Mammary epithelial cell (primary cell): ENCODE results near the gene GPR141.

Experiments
- EZH2 ChIP-seq: IDR thresholded peaks from 2 replicates; pipeline ENCODE4 v1.6.1; 2012; ENCODE audit warnings: low read length, inconsistent platforms, borderline replicate concordance
- TF ChIP-seq, protein P1 (sequence below), 2 donors: IDR thresholded peaks in 1 of 2; conservative IDR thresholded peaks in 1 of 2; 2 replicates each; pipeline ENCODE4 v1.5.1; 2011 to 2012; ENCODE audit warnings: inconsistent platforms in 2 of 2, low read length in 2 of 2, mild to moderate bottlenecking in 2 of 2, control low read depth in 1 of 2, low read depth in 1 of 2; ENCODE audit not compliant: insufficient read depth in 1 of 2; ENCODE audit errors: extremely low read depth in 1 of 2

DNA sequence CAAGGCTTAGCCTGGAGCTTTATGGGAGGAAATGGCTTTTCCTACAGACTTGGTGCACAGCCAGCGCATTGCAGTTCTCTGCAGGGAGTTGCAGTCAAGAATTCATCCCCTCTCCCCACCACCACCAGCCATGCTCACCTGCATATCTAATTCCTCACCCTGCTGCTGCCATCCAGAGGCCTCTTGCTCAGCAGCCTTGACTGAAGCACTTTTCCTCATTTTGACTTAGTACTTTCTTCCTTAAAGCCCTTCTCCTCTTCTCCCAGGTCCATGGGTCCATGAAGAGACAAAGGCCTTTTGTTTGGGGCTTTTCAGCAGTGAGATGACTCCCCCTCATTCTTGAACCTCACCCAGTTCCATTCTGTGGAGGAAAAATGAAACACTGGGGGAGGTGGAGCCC, 39.7 kb upstream of the GPR141 start:
- TF ChIP-seq, protein P1, sequence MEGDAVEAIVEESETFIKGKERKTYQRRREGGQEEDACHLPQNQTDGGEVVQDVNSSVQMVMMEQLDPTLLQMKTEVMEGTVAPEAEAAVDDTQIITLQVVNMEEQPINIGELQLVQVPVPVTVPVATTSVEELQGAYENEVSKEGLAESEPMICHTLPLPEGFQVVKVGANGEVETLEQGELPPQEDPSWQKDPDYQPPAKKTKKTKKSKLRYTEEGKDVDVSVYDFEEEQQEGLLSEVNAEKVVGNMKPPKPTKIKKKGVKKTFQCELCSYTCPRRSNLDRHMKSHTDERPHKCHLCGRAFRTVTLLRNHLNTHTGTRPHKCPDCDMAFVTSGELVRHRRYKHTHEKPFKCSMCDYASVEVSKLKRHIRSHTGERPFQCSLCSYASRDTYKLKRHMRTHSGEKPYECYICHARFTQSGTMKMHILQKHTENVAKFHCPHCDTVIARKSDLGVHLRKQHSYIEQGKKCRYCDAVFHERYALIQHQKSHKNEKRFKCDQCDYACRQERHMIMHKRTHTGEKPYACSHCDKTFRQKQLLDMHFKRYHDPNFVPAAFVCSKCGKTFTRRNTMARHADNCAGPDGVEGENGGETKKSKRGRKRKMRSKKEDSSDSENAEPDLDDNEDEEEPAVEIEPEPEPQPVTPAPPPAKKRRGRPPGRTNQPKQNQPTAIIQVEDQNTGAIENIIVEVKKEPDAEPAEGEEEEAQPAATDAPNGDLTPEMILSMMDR (conservative IDR thresholded peaks at IDR 0.05 in 1 of 2, IDR thresholded peaks at IDR 0.05 in 1 of 2; ENCODE audit: extremely low read depth in 1 of 2, insufficient read depth in 1 of 2, low read depth in 1 of 2, low read length in 2 of 2), result no peak
- no peak for TF ChIP-seq EZH2
